GM18907 (cell line): ENCODE measurements around the gene MYL9.

Experiments
- ATAC-seq: cut with Tn5 transposase; IDR thresholded peaks from one replicate; pipeline ENCODE4 v1.9.1; 2021; ENCODE audit warnings: mild to moderate bottlenecking, moderate library complexity; ENCODE audit not compliant: unreplicated experiment

The MYL9 gene

GRCh38 chr20:36525620-36526365 lies 15.5 kb upstream of the MYL9 start:
- no peak for ATAC-seq

GRCh38 chr20:36526521-36527011 lies 14.8 kb upstream of the MYL9 start:
- ATAC-seq = no peak

- ATAC-seq = no peak
Observed at GRCh38 chr20:36527331-36528125, 13.8 kb upstream of the MYL9 start.

- ATAC-seq = no peak
Observed at GRCh38 chr20:36528176-36528874, 13.0 kb upstream of the MYL9 start.

GRCh38 chr20:36528875-36529417 lies 12.4 kb upstream of the MYL9 start:
- ATAC-seq = no peak

- no peak for ATAC-seq
Observed at GRCh38 chr20:36532388-36532787, 8.9 kb upstream of the MYL9 start.

GRCh38 chr20:36532822-36533221 lies 8.5 kb upstream of the MYL9 start:
- ATAC-seq = no peak

GRCh38 chr20:36538026-36538722 lies 3.1 kb upstream of the MYL9 start:
- no peak for ATAC-seq

GRCh38 chr20:36540551-36541211 lies 638 bp upstream of the MYL9 start:
- no peak for ATAC-seq

GRCh38 chr20:36541768-36542488 lies 609 bp downstream of the MYL9 start:
- ATAC-seq = no peak

GRCh38 chr20:36542516-36543183 lies 1.3 kb downstream of the MYL9 start:
- no peak for ATAC-seq

- ATAC-seq = no peak
Observed at GRCh38 chr20:36543184-36544133, 2.1 kb downstream of the MYL9 start.

GRCh38 chr20:36544134-36545018 lies 3.1 kb downstream of the MYL9 start:
- ATAC-seq = no peak

GRCh38 chr20:36546111-36546736 lies 4.9 kb downstream of the MYL9 start:
- ATAC-seq = no peak

GRCh38 chr20:36547186-36548005 lies 6.1 kb downstream of the MYL9 start:
- ATAC-seq = no peak

- ATAC-seq = no peak
Observed at GRCh38 chr20:36548006-36548315, 6.6 kb downstream of the MYL9 start.
